K562 (cell line): ENCODE measurements around the gene S100P. TPM values are rescaled to one million over a fixed set of nuclear protein-coding genes. Genes with fewer than 3 reads are reported as not detected.

ENCODE experiments used
- ATAC-seq: fragments of 200-7000 bp; cut with Tn5 transposase; 3 replicates; pipeline ENCODE4 v1.9.1; 2020; ENCODE audit warnings: moderate library complexity
- BruUV-seq: library from RNA; stranded (reverse); fragments of 400-500 nt; replicated peaks from 2 replicates; lab custom pipeline; 2021; lab: Mats Ljungman, UMichigan
- CTCF ChIA-PET: fragments of 300-600 bp; formaldehyde crosslinking; extraction: SDS; loops from one replicate; lab custom pipeline; 2021; ENCODE audit warnings: low intra/inter-chr PET ratio; lab: Yijun Ruan, JAX
- POLR2A ChIA-PET: fragments of 300-600, 350-650 bp; sonication (Branson Sonifier 250); formaldehyde crosslinking; extraction: SDS; loops from one replicate; lab custom pipeline; 2021; ENCODE audit warnings: antibody characterized with exemption, inconsistent platforms; lab: Yijun Ruan, JAX
- DNase-seq, 4 experiments: peaks; one replicate each; pipeline versions ENCODE4 v3.0.0 to v3.0.0-alpha.2; 2011 to 2018; ENCODE audit warnings: low spot score in 3 of 4, mixed read lengths in 3 of 4; ENCODE audit errors: extremely low read depth in 1 of 4
- FAIRE-seq: peaks from 2 replicates; lab custom pipeline; 2011; peaks lifted over from hg19 to GRCh38; lab: Jason Lieb, UNC
- H2AFZ ChIP-seq: 2 replicates; pipeline ENCODE4 v1.6.0; 2011; ENCODE audit warnings: low read depth, low read length, control low read depth, inconsistent platforms
- H3K27ac ChIP-seq: fragments of 200-600 bp; 3 replicates; pipeline ENCODE4 v1.8.0; 2011; ENCODE audit warnings: low read depth, mild to moderate bottlenecking, control low read depth, inconsistent platforms, low read length, moderate library complexity, mixed read lengths; ENCODE audit errors: extremely low read depth
- H3K27me3 ChIP-seq, 2 experiments: fragments of 300-600 bp in 1 of 2; 2 replicates in 1 of 2; 3 replicates in 1 of 2; pipeline versions ENCODE4 v1.6.0 to v1.8.0; 2011; ENCODE audit warnings: inconsistent platforms in 2 of 2, low read length in 2 of 2, mild to moderate bottlenecking in 1 of 2, mixed read lengths in 1 of 2, moderate library complexity in 1 of 2; ENCODE audit not compliant: control insufficient read depth in 2 of 2, insufficient read depth in 2 of 2
- H3K36me3 ChIP-seq: fragments of 300-600 bp; 3 replicates; pipeline ENCODE4 v1.8.0; 2011; ENCODE audit warnings: mild to moderate bottlenecking, low read length, inconsistent platforms; ENCODE audit not compliant: control insufficient read depth, insufficient read depth
- H3K4me1 ChIP-seq, 2 experiments: fragments of 200-600 bp in 1 of 2; replicated peaks in 1 of 2; 2 replicates in 1 of 2; 3 replicates in 1 of 2; pipeline versions ENCODE4 v1.5.1 to v1.8.0; 2011; ENCODE audit warnings: inconsistent platforms in 2 of 2, low read length in 2 of 2, mild to moderate bottlenecking in 1 of 2, mixed read lengths in 1 of 2, moderate library complexity in 1 of 2; ENCODE audit not compliant: control insufficient read depth in 2 of 2, insufficient read depth in 2 of 2
- H3K4me2 ChIP-seq: 2 replicates; pipeline ENCODE4 v1.6.1; 2011; ENCODE audit warnings: low read length, control low read depth, inconsistent platforms, mixed read lengths; ENCODE audit not compliant: insufficient read depth
- H3K4me3 ChIP-seq: fragments of 200-600 bp; sonication (generic), shearing (Covaris generic); 2 replicates; pipeline ENCODE4 v1.5.1; 2016; ENCODE audit warnings: control low read depth, inconsistent platforms
- H3K79me2 ChIP-seq: fragments of 200-600 bp; 3 replicates; pipeline ENCODE4 v1.8.0; 2011; ENCODE audit warnings: low read length, inconsistent platforms; ENCODE audit not compliant: control insufficient read depth, insufficient read depth
- H3K9ac ChIP-seq, 2 experiments: 2 replicates each; pipeline versions ENCODE4 v1.6.0 to v1.6.1; 2011; ENCODE audit warnings: low read depth in 2 of 2, low read length in 2 of 2, control low read depth in 1 of 2, inconsistent platforms in 1 of 2, mild to moderate bottlenecking in 1 of 2, mixed read lengths in 1 of 2; ENCODE audit not compliant: insufficient read depth in 1 of 2
- H3K9me1 ChIP-seq: one replicate; pipeline ENCODE4 v1.6.0; 2011; ENCODE audit warnings: inconsistent platforms, mild to moderate bottlenecking, low read length, moderate library complexity; ENCODE audit not compliant: control insufficient read depth, insufficient read depth
- H3K9me3 ChIP-seq: replicated peaks from 2 replicates; pipeline ENCODE4 v1.5.1; 2011; ENCODE audit warnings: low read depth, low read length, inconsistent platforms; ENCODE audit not compliant: control insufficient read depth, insufficient read depth
- H4K20me1 ChIP-seq: replicated peaks from 2 replicates; pipeline ENCODE4 v1.6.1; 2011; ENCODE audit warnings: low read length, inconsistent platforms, mixed read lengths; ENCODE audit not compliant: control insufficient read depth, insufficient read depth
- AFF1 ChIP-seq, 2 experiments: fragments of 450-650 bp; IDR thresholded peaks; 2 replicates each; pipeline ENCODE4 v1.6.1; 2018; ENCODE audit warnings: mild to moderate bottlenecking in 2 of 2, low read depth in 1 of 2; ENCODE audit not compliant: partially characterized antibody in 2 of 2
- NFIC ChIP-seq: fragments of 450-650 bp; IDR thresholded peaks from 2 replicates; pipeline ENCODE4 v1.6.1; 2017; ENCODE audit warnings: mild to moderate bottlenecking, inconsistent platforms
- RNF2 ChIP-seq: sonication (generic); IDR thresholded peaks from 2 replicates; pipeline ENCODE4 v1.6.1; 2016
- WGBS: fragments of 100-300 bp; shearing (Covaris generic); methylation state at CpG from one replicate; pipeline ENCODE4 v1.1.6; 2016; ENCODE audit warnings: low coverage, mixed read lengths; ENCODE audit not compliant: insufficient coverage; ENCODE audit errors: missing lambda C conversion rate; 5-methylcytosine and 5-hydroxymethylcytosine counted together
- in situ Hi-C: fragments of 300-500 bp; cut with MboI; formaldehyde crosslinking; loops from 4 replicates; pipeline ENCODE4 v1.15.0; 2018; ENCODE audit warnings: inconsistent platforms, mixed read lengths
- intact Hi-C: fragments of 100-400 bp; cut with micrococcal nuclease; formaldehyde crosslinking; loops from 2 replicates; pipeline ENCODE4 v1.14.2; 2022
- polyA plus RNA-seq, 8 experiments: library from polyadenylated mRNA; depleted of rRNA in 4 of 8; stranded (reverse) in 5 of 8; unstranded in 3 of 8; fragments of >200 nt; fragmentation: Nextera tagmentation in 2 of 8; fragmentation: Illumina TruSeq in 1 of 8; extraction: Ambion mirVana in 2 of 8; extraction: Trizol in 1 of 8; gene quantifications; 2 replicates each; pipeline versions ENCODE4 v1.2.1 to v1.2.3, GENCODE V29; 2011 to 2014; ENCODE audit warnings: inconsistent platforms in 1 of 8, missing spikeins in 1 of 8
- total RNA-seq, 7 experiments: library from RNA; depleted of rRNA in 6 of 7; stranded (reverse); fragments of >200 nt in 6 of 7; fragmentation: Illumina TruSeq in 2 of 7; extraction: Trizol in 2 of 7; gene quantifications; 2 replicates each; pipeline versions ENCODE4 v1.2.1 to v1.2.3, GENCODE V29; 2011 to 2021; ENCODE audit warnings: low replicate concordance in 1 of 7

S100P gene
- total and polyA plus RNA-seq, 9 of the 15 experiments (the other 6 are each of a cell fraction or from before 2014, with no cell fraction given): 4.1 to 23.8 (median 7.5) TPM

DNA sequence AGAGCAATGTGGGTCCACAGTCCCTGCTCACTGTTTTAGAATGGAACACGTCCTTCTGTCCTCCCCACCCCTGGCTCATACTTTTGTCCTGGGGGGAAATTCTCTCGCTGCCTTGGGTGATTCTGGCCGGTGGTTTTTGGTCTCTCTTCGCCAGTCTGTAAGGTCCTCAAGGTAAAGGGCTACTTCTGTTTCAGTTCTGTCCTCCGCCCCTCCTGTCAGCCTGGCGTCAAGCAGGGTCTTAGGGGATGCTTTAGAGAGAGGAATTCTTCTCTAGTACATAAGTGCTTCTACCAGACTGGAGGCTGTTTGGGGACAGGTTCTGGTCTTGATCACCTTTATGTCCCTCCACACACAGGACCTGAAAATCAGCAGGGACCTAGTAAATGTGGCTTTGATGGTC lies 16.6 kb downstream of the S100P start:
- Histone ChIP-seq H4K20me1 (0 out of 2 replicates have a peak, but pooled peaks cover 5% of the 10 kb centered on the region), H3K4me2 (peak overlapping the region; percentile 99), H3K4me1 (peaks cover 3 to 30% of the 10 kb centered on the region in 2 experiments), H2AFZ (peak overlapping the region; percentile 93), H3K9me1 (no peaks in the 10 kb centered on the region), H3K27me3 (no peaks in the 10 kb centered on the region), H3K27ac (peak overlapping the region; percentile 68), H3K79me2 (peaks cover 47% of the 10 kb centered on the region), H3K36me3 (peaks cover 31% of the 10 kb centered on the region), H3K4me3 (peak overlapping the region; percentile 73), H3K9ac (peak overlapping the region; percentile 79 to 80; a peak in 3 of 4 replicates), H3K9me3 (no peaks in the 10 kb centered on the region)
- DNase-seq (no peak), FAIRE-seq (no peak), ATAC-seq (peak; percentile 23)
- in situ Hi-C loops: no loop called here
- CTCF ChIA-PET: no interaction called here
- intact Hi-C loops: no loop called here
- TF ChIP-seq AFF1 (IDR thresholded peaks at IDR 0.05; ENCODE audit: low read depth in 1 of 2, partially characterized antibody in 2 of 2): peak in 1 of 2 experiments; percentile 89
- no peak for TF ChIP-seq RNF2
- peak; percentile 49; the same call in 1 of the 2 replicates for TF ChIP-seq NFIC
- TSS peak; percentile 88 for BruUV-seq
- 2% methylated on average over 6 of the region's 6 CpGs for WGBS
- POLR2A ChIA-PET: interaction anchor here (0.6 to 2.3 kb wide), 14 partner anchors 7 to 1455 kb away, joined by 3 to 7 read pairs (median 4); partner anchors contain the start of gene S100P
